IMR-90 (cell line): ENCODE measurements around the gene DNASE1L1. TPM values are rescaled to one million over a fixed set of nuclear protein-coding genes. Genes with fewer than 3 reads are reported as not detected.

Experiments used
- ATAC-seq: fragments of 200-7000 bp; cut with Tn5 transposase; 2 replicates; pipeline ENCODE4 v1.9.1; 2020; ENCODE audit warnings: low read depth, mild to moderate bottlenecking, moderate library complexity
- BruUV-seq: library from RNA; stranded (reverse); fragments of 400-500 nt; replicated peaks from 2 replicates; lab custom pipeline; 2021; lab: Mats Ljungman, UMichigan
- CTCF ChIA-PET: fragments of 300-600 bp; formaldehyde crosslinking; extraction: SDS; loops from one replicate; lab custom pipeline; 2021; ENCODE audit warnings: antibody characterized with exemption; lab: Yijun Ruan, JAX
- POLR2A ChIA-PET: fragments of 300-600 bp; sonication (Branson Sonifier 250); formaldehyde crosslinking; loops from one replicate; lab custom pipeline; 2022; ENCODE audit warnings: antibody characterized with exemption; ENCODE audit not compliant: unreplicated experiment; lab: Charles Lee
- DNase-seq: peaks from one replicate; pipeline ENCODE4 v3.0.0; 2013
- H2AFZ ChIP-seq: replicated peaks from 2 replicates; pipeline ENCODE3; 2013; ENCODE audit warnings: low read length, mild to moderate bottlenecking; ENCODE audit not compliant: poor library complexity
- H2AK5ac ChIP-seq: 2 replicates; pipeline ENCODE4 v1.6.1; 2013; ENCODE audit warnings: low read depth, low read length, inconsistent platforms
- H2AK9ac ChIP-seq: replicated peaks from 2 replicates; pipeline ENCODE3; 2013; ENCODE audit warnings: mild to moderate bottlenecking, low read depth, low read length, moderate library complexity; ENCODE audit not compliant: poor library complexity
- H2BK120ac ChIP-seq: 2 replicates; pipeline ENCODE4 v1.6.1; 2013; ENCODE audit warnings: low read depth, low read length, inconsistent platforms
- H2BK15ac ChIP-seq: 3 replicates; pipeline ENCODE4 v1.6.1; 2013; ENCODE audit warnings: low read depth, low read length, inconsistent platforms
- H2BK20ac ChIP-seq: 2 replicates; pipeline ENCODE4 v1.6.1; 2013; ENCODE audit warnings: low read depth, mild to moderate bottlenecking, inconsistent platforms, low read length, moderate library complexity
- H2BK5ac ChIP-seq: 2 replicates; pipeline ENCODE4 v1.6.1; 2013; ENCODE audit warnings: mild to moderate bottlenecking, low read depth, low read length, inconsistent platforms; ENCODE audit not compliant: poor library complexity, severe bottlenecking
- H3K14ac ChIP-seq: replicated peaks from 2 replicates; pipeline ENCODE4 v1.6.1; 2013; ENCODE audit warnings: low read depth, low read length, inconsistent platforms
- H3K18ac ChIP-seq: 2 replicates; pipeline ENCODE4 v1.6.1; 2013; ENCODE audit warnings: low read depth, low read length, control low read depth
- H3K23ac ChIP-seq: 2 replicates; pipeline ENCODE4 v1.6.1; 2013; ENCODE audit warnings: low read depth, low read length, inconsistent platforms
- H3K27ac ChIP-seq: 2 replicates; pipeline ENCODE4 v1.5.1; 2013; ENCODE audit warnings: mild to moderate bottlenecking, control low read depth, low read length; ENCODE audit not compliant: insufficient read depth
- H3K27me3 ChIP-seq: 2 replicates; pipeline ENCODE4 v1.6.1; 2013; ENCODE audit warnings: low read length; ENCODE audit not compliant: control insufficient read depth, insufficient read depth
- H3K36me3 ChIP-seq: 2 replicates; pipeline ENCODE4 v1.6.1; 2013; ENCODE audit warnings: low read length, mixed read lengths; ENCODE audit not compliant: control insufficient read depth, insufficient read depth
- H3K4ac ChIP-seq: 2 replicates; pipeline ENCODE4 v1.6.1; 2013; ENCODE audit warnings: low read depth, low read length, inconsistent platforms
- H3K4me1 ChIP-seq: 2 replicates; pipeline ENCODE4 v1.6.1; 2013; ENCODE audit warnings: low read length, mixed read lengths; ENCODE audit not compliant: control insufficient read depth, insufficient read depth
- H3K4me2 ChIP-seq: 2 replicates; pipeline ENCODE4 v1.6.1; 2013; ENCODE audit warnings: low read depth, mild to moderate bottlenecking, control low read depth, low read length, moderate library complexity
- H3K4me3 ChIP-seq: 2 replicates; pipeline ENCODE4 v1.5.1; 2013; ENCODE audit warnings: low read depth, mild to moderate bottlenecking, control low read depth, low read length, moderate library complexity; ENCODE audit not compliant: insufficient read depth
- H3K56ac ChIP-seq: 2 replicates; pipeline ENCODE4 v1.6.1; 2013; ENCODE audit warnings: low read length, inconsistent platforms; ENCODE audit not compliant: insufficient read depth; ENCODE audit errors: extremely low read depth
- H3K79me1 ChIP-seq, 2 experiments: 2 replicates each; pipeline ENCODE4 v1.6.1; 2013; ENCODE audit warnings: low read length in 2 of 2, inconsistent platforms in 1 of 2, low read depth in 1 of 2
- H3K9ac ChIP-seq: 2 replicates; pipeline ENCODE4 v1.6.1; 2013; ENCODE audit warnings: low read depth, low read length, control low read depth
- H3K9me1 ChIP-seq: 2 replicates; pipeline ENCODE4 v1.6.1; 2013; ENCODE audit warnings: low read length, inconsistent platforms; ENCODE audit not compliant: insufficient read depth
- H3K9me3 ChIP-seq: 2 replicates; pipeline ENCODE4 v1.6.1; 2013; ENCODE audit warnings: low read length; ENCODE audit not compliant: control insufficient read depth, insufficient read depth
- H4K20me1 ChIP-seq: 2 replicates; pipeline ENCODE4 v1.6.1; 2013; ENCODE audit warnings: low read length, inconsistent platforms; ENCODE audit not compliant: insufficient read depth
- H4K5ac ChIP-seq: 2 replicates; pipeline ENCODE4 v1.6.1; 2013; ENCODE audit warnings: mild to moderate bottlenecking, low read depth, low read length, control low read depth
- H4K8ac ChIP-seq, 2 experiments: 2 replicates each; pipeline ENCODE4 v1.6.1; 2013; ENCODE audit warnings: low read depth in 2 of 2, low read length in 2 of 2, control low read depth in 1 of 2, inconsistent platforms in 1 of 2
- H4K91ac ChIP-seq: 2 replicates; pipeline ENCODE4 v1.6.1; 2013; ENCODE audit warnings: low read depth, low read length, inconsistent platforms; ENCODE audit not compliant: insufficient read depth
- BHLHE40 ChIP-seq: fragments of 150-350 bp; IDR thresholded peaks from 2 replicates; pipeline ENCODE4 v1.6.1; 2016; ENCODE audit warnings: mild to moderate bottlenecking, low read depth, low read length
- CEBPB ChIP-seq: IDR thresholded peaks from 2 replicates; pipeline ENCODE4 v1.6.1; 2012; ENCODE audit warnings: low read depth, low read length, improper control_type of control experiment
- CHD1 ChIP-seq: IDR thresholded peaks from 2 replicates; pipeline ENCODE4 v1.6.1; 2012; ENCODE audit warnings: low read depth, low read length, improper control_type of control experiment
- MAZ ChIP-seq: IDR thresholded peaks from 2 replicates; pipeline ENCODE4 v1.6.1; 2012; ENCODE audit warnings: low read depth, mild to moderate bottlenecking, low read length, improper control_type of control experiment, moderate library complexity, borderline replicate concordance
- POLR2A ChIP-seq: IDR thresholded peaks from 2 replicates; pipeline ENCODE4 v1.6.1; 2012; ENCODE audit warnings: mild to moderate bottlenecking, low read depth, low read length
- RFX5 ChIP-seq: IDR thresholded peaks from 2 replicates; pipeline ENCODE4 v1.8.0; 2012; ENCODE audit warnings: low read depth, mild to moderate bottlenecking, low read length, moderate library complexity
- WGBS, 2 experiments: methylation state at CpG; one replicate each; pipeline versions ENCODE4 v1.1.5 to v1.1.7; 2013; ENCODE audit warnings: missing lambda C conversion rate in 2 of 2; ENCODE audit not compliant: insufficient read length in 1 of 2; ENCODE audit errors: extremely low coverage in 2 of 2; 5-methylcytosine and 5-hydroxymethylcytosine counted together
- dilution Hi-C: fragments of 300-500 bp; cut with HindIII; formaldehyde crosslinking; loops from one replicate; pipeline ENCODE4 v1.14.3; 2018; ENCODE audit warnings: low sequenced_read_pairs; ENCODE audit not compliant: unreplicated experiment
- in situ Hi-C: fragments of 300-500 bp; cut with MboI; formaldehyde crosslinking; loops from 3 replicates; pipeline ENCODE4 v1.14.3; 2019; ENCODE audit warnings: low sequenced_read_pairs, inconsistent platforms, mixed read lengths
- intact Hi-C: fragments of 100-400 bp; cut with micrococcal nuclease; formaldehyde crosslinking; loops from 2 replicates; pipeline ENCODE4 v1.10.0; 2022
- polyA plus RNA-seq, 3 experiments: library from polyadenylated mRNA; depleted of rRNA; stranded (reverse); fragments of >200 nt; gene quantifications; 2 replicates each; pipeline ENCODE4 v1.2.3, GENCODE V29; 2012; ENCODE audit warnings: low replicate concordance in 1 of 3
- total RNA-seq: library from RNA; depleted of rRNA; stranded (reverse); fragments of >200 nt; gene quantifications from 2 replicates; pipeline ENCODE4 v1.2.3, GENCODE V29; 2012

Gene DNASE1L1
- total and polyA plus RNA-seq, 2 of the 4 experiments (the other 2 are of a cell fraction): 51.4 to 55.5 TPM

DNA sequence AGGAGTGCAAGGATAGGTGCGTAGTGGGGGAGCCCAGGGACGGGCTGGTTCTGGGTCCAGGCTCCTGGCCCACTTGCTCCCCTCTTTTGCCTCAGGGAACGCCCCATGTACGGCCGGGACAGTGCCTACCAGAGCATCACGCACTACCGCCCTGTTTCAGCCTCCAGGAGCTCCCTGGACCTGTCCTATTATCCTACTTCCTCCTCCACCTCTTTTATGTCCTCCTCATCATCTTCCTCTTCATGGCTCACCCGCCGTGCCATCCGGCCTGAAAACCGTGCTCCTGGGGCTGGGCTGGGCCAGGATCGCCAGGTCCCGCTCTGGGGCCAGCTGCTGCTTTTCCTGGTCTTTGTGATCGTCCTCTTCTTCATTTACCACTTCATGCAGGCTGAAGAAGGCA, 28.3 kb downstream of the DNASE1L1 start:
- Histone ChIP-seq H3K14ac (no peak overlapping the region), H3K9me3 (no peaks in the 10 kb centered on the region), H3K36me3 (peaks cover 11% of the 10 kb centered on the region; the same call in 1 of the 2 replicates), H4K5ac (no peak overlapping the region), H4K8ac (no peak overlapping the region), H3K56ac (no peak overlapping the region), H2BK20ac (no peak overlapping the region), H3K4me2 (peak overlapping the region; percentile 89; the same call in 1 of the 2 replicates), H2AFZ (no peak overlapping the region), H3K27me3 (no peaks in the 10 kb centered on the region), H4K91ac (no peak overlapping the region), H2AK9ac (peak overlapping the region; percentile 65), H2BK15ac (no peak overlapping the region), H3K4ac (no peak overlapping the region), H3K9ac (peak overlapping the region; percentile 94), H3K9me1 (0 out of 2 replicates have a peak, but pooled peaks cover 5% of the 10 kb centered on the region), H3K23ac (0 out of 2 replicates have a peak overlapping the region, but pooled peaks have one; percentile 31), H3K4me1 (peaks cover 10% of the 10 kb centered on the region; the same call in 1 of the 2 replicates), H3K79me1 (peaks cover 0 to 30% of the 10 kb centered on the region in 2 experiments; a peak in 3 of 4 replicates), H4K20me1 (peaks cover 17% of the 10 kb centered on the region), H2BK120ac (no peak overlapping the region), H2AK5ac (no peak overlapping the region; the same call in 1 of the 2 replicates), H3K18ac (no peak overlapping the region), H3K27ac (no peak overlapping the region), H2BK5ac (no peak overlapping the region), H3K4me3 (no peak overlapping the region)
- CTCF ChIA-PET: no interaction called here
- no TSS peak for BruUV-seq
- dilution Hi-C loops (no loop called here), in situ Hi-C loops (no loop called here), intact Hi-C loops (no loop called here)
- POLR2A ChIA-PET: no interaction called here
- TF ChIP-seq CHD1 (no peak), CEBPB (no peak), POLR2A (no peak), MAZ (no peak), BHLHE40 (no peak), RFX5 (no peak)
- WGBS, 2 experiments: 80% methylated on average over 4 of the region's 14 CpGs; no CpG with 5 or more reads in 1 of the 2 experiments
- DNase-seq (no peak), ATAC-seq (no peak)
